T-cell (primary cell): ENCODE measurements around the gene ZNF423. TPM values are rescaled to one million over a fixed set of nuclear protein-coding genes. Genes with fewer than 3 reads are reported as not detected.

Experiments
- ATAC-seq, 4 experiments: fragments of 200-7000 bp in 3 of 4; fragments of 150-1000 bp in 1 of 4; cut with Tn5 transposase; replicated peaks in 1 of 4; 1 replicate in 3 of 4; 2 replicates in 1 of 4; pipeline ENCODE4 v1.10.0; 2021; ENCODE audit warnings: moderate library complexity in 3 of 4, mild to moderate bottlenecking in 2 of 4, moderate number of reproducible peaks in 1 of 4
- CTCF ChIA-PET, 2 donors: fragments of 300-600 bp; sonication (Branson Sonifier 250); formaldehyde crosslinking; loops; one replicate each; lab custom pipeline; 2022; ENCODE audit warnings: antibody characterized with exemption in 2 of 2; lab: Charles Lee
- POLR2A ChIA-PET, 2 donors: fragments of 300-600 bp; sonication (Branson Sonifier 250); formaldehyde crosslinking; loops; one replicate each; lab custom pipeline; 2022; ENCODE audit warnings: antibody characterized with exemption in 2 of 2; lab: Charles Lee
- DNase-seq, 35 experiments: peaks; one replicate each; pipeline versions ENCODE4 v3.0.0 to v3.0.0-alpha.2; 2013 to 2023
- H3K27ac ChIP-seq: one replicate; pipeline ENCODE4 v1.5.1; 2013; ENCODE audit warnings: low read length
- H3K27me3 ChIP-seq, 2 experiments: replicated peaks in 1 of 2; 1 replicate in 1 of 2; 2 replicates in 1 of 2; pipeline versions ENCODE4 v1.6.1 to v1.7.0; 2013; ENCODE audit warnings: low read length in 1 of 2, mixed read lengths in 1 of 2; ENCODE audit not compliant: control insufficient read depth in 2 of 2, insufficient read depth in 2 of 2; ENCODE audit errors: extremely low read depth in 1 of 2
- H3K36me3 ChIP-seq, 2 donors: 1 replicate in 1 of 2; 2 replicates in 1 of 2; pipeline versions ENCODE4 v1.6.1 to v1.7.0; 2013; ENCODE audit warnings: low read length in 1 of 2; ENCODE audit not compliant: control insufficient read depth in 2 of 2, insufficient read depth in 1 of 2; ENCODE audit errors: extremely low read depth in 1 of 2
- H3K4me1 ChIP-seq, 2 experiments: 1 replicate in 1 of 2; 2 replicates in 1 of 2; pipeline versions ENCODE4 v1.6.1 to v1.7.0; 2013; ENCODE audit warnings: low read length in 2 of 2, mixed read lengths in 1 of 2; ENCODE audit not compliant: insufficient read depth in 2 of 2, control insufficient read depth in 1 of 2; ENCODE audit errors: extremely low read depth in 1 of 2
- H3K4me3 ChIP-seq, 2 donors: 1 replicate in 1 of 2; 2 replicates in 1 of 2; pipeline versions ENCODE4 v1.5.1 to v1.7.0; 2013; ENCODE audit warnings: mild to moderate bottlenecking in 2 of 2, low read length in 1 of 2, moderate library complexity in 1 of 2; ENCODE audit not compliant: control insufficient read depth in 1 of 2; ENCODE audit errors: extremely low read depth in 1 of 2
- H3K9me3 ChIP-seq: 2 replicates; pipeline ENCODE4 v1.7.0; 2013
- H3K27ac Mint-ChIP-seq, 2 donors: one replicate each; pipeline ENCODE4 v1.8.0; 2020 to 2021; ENCODE audit warnings: mild to moderate bottlenecking in 2 of 2, mixed read lengths in 2 of 2
- H3K27me3 Mint-ChIP-seq, 2 donors: one replicate each; pipeline ENCODE4 v1.8.0; 2021 to 2022; ENCODE audit warnings: mixed read lengths in 2 of 2
- H3K36me3 Mint-ChIP-seq: one replicate; pipeline ENCODE4 v1.8.0; 2021; ENCODE audit warnings: mixed read lengths
- H3K4me1 Mint-ChIP-seq, 3 donors: one replicate each; pipeline ENCODE4 v1.8.0; 2020 to 2022; ENCODE audit warnings: mixed read lengths in 3 of 3, mild to moderate bottlenecking in 1 of 3
- H3K4me3 Mint-ChIP-seq, 3 donors: one replicate each; pipeline ENCODE4 v1.8.0; 2020 to 2022; ENCODE audit warnings: mild to moderate bottlenecking in 3 of 3, mixed read lengths in 3 of 3, moderate library complexity in 3 of 3
- H3K9me3 Mint-ChIP-seq, 3 donors: one replicate each; pipeline ENCODE4 v1.8.0; 2020 to 2022; ENCODE audit warnings: mixed read lengths in 3 of 3
- WGBS: methylation state at CpG from one replicate; pipeline ENCODE4 v1.1.5; 2013; ENCODE audit warnings: missing lambda C conversion rate; ENCODE audit not compliant: insufficient coverage; 5-methylcytosine and 5-hydroxymethylcytosine counted together
- total RNA-seq, 35 experiments: library from RNA in 6 of 35; stranded (reverse) in 6 of 35; fragments of 120-200 nt in 1 of 35; gene quantifications; one replicate each; pipeline versions ENCODE4 v1.2.1 to v1.2.4 and lab custom pipeline; 2013 to 2026

Gene ZNF423
- total RNA-seq, 5 donors from 2014 or later (not counting 1 experiment from before 2014, with no cell fraction given) = 0.07 to 0.12 TPM; not detected in 3

DNA sequence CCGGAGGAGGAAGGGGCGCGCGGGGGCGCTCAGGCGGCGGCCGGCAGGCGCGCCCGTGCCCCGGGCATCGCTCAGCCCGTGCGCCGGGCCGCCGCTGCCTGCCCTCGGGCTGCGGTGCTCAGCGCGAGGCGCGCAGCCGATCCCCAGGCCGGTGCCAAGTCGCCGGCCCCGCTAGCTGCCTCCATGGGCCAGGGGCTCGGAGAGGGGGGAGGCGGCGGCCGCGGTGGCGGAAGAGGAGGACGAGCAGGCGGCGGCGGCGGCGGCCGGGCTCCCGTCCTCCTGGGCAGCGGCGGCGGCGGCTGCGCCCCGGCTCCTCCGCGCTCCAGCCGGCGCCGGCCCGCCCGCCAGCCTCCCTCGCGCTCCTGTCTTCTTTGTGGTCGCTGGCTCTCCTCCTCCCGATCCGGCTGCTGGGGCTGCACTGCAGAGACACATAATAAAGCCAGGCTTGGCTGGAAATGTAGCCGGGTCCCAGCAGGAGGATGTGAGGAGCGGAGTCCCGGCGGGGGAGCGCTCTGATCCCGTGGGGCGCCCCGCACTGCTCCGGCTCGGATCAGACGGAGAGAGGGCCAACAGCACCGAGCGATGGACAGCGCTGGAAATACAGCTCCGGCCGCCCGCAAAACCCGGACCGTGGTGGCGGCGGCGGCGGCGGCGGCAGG is 889 bp upstream of the ZNF423 start:
- H3K9me3 ChIP-seq = no peaks in the 10 kb centered on the region
- peaks cover 0 to 56% of the 10 kb centered on the region in 2 experiments for H3K27me3 ChIP-seq
- DNase-seq (peak in 6 of 35 experiments; percentile 2 to 19 (median 14)), ATAC-seq (no peak)
- peak overlapping the region; percentile 24 to 55 for H3K4me3 ChIP-seq
- Mint-ChIP-seq H3K27ac (no peak overlapping the region), H3K9me3 (no peaks in the 10 kb centered on the region), H3K27me3 (peaks cover 27 to 34% of the 10 kb centered on the region in 2 donors), H3K36me3 (no peaks in the 10 kb centered on the region), H3K4me1 (peaks cover 6 to 16% (median 15%) of the 10 kb centered on the region in 3 donors), H3K4me3 (peak overlapping the region; percentile 56 to 86 (median 71))
- no peak overlapping the region for H3K27ac ChIP-seq
- CTCF ChIA-PET = interaction anchor here in 1 of 2 donors (0.6 to 1.2 kb wide), 3 partner anchors 10 to 949 kb away, joined by 3 to 5 read pairs (median 3); no protein-coding TSS in a partner anchor
- POLR2A ChIA-PET = no interaction called here
- H3K36me3 ChIP-seq = no peaks in the 10 kb centered on the region
- 1% methylated on average over 84 of the region's 86 CpGs for WGBS
- peaks cover 0 to 36% of the 10 kb centered on the region in 2 experiments for H3K4me1 ChIP-seq

DNA sequence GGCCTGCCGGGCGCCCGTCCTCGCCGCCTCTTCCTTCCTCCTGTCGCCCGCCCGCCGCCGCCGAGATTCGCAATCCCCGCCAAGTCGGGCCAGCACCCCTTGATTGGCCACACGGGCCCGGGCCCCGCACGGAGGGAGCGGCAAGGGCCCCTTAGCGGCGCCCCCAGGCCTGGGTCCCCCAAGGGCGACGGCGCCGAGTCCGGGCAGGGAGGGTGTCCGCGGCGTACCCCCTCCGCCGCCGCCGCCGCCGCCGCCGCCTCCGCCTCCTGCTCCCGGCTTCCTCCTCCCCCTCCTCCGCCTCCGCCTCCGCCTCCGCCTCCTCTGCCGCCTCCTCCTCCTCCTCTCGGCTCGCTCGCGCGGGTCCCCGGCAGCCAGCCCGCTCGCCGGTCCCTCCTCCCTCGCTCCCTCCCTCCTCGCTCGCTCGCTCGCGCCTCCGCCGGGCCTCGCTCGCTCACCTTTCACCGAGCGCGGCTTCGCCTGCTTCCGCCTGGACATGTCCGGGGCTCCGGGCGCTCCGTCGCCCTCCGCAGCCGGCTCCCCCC is 561 bp downstream of the ZNF423 start:
- DNase-seq (peak in 34 of 35 experiments; percentile 21 to 70 (median 48)), ATAC-seq (peak; percentile 76 to 79 (median 79))
- H3K4me3 Mint-ChIP-seq = peak overlapping the region; percentile 21 to 86 (median 52)
- CTCF ChIA-PET = no interaction called here
- no peaks in the 10 kb centered on the region for H3K9me3 ChIP-seq
- H3K9me3 Mint-ChIP-seq = no peaks in the 10 kb centered on the region
- peaks cover 6 to 16% (median 15%) of the 10 kb centered on the region in 3 donors for H3K4me1 Mint-ChIP-seq
- no peaks in the 10 kb centered on the region for H3K36me3 Mint-ChIP-seq
- H3K4me3 ChIP-seq = peak overlapping the region; percentile 21 to 59
- H3K27ac ChIP-seq = no peak overlapping the region
- H3K27ac Mint-ChIP-seq = no peak overlapping the region
- POLR2A ChIA-PET = no interaction called here
- H3K27me3 ChIP-seq = peaks cover 0 to 59% of the 10 kb centered on the region in 2 experiments
- no peaks in the 10 kb centered on the region for H3K36me3 ChIP-seq
- peaks cover 38 to 45% of the 10 kb centered on the region in 2 donors for H3K27me3 Mint-ChIP-seq
- WGBS = 1% methylated on average over 58 of the region's 75 CpGs
- peaks cover 0 to 36% of the 10 kb centered on the region in 2 experiments for H3K4me1 ChIP-seq

GRCh38 chr16:49854796-49855203 is 1.1 kb downstream of the ZNF423 start:
- Mint-ChIP-seq H3K36me3 (no peaks in the 10 kb centered on the region), H3K4me3 (peak overlapping the region; percentile 13 to 86 (median 74)), H3K27ac (no peak overlapping the region), H3K4me1 (peaks cover 6 to 16% (median 15%) of the 10 kb centered on the region in 3 donors), H3K27me3 (peaks cover 39 to 46% of the 10 kb centered on the region in 2 donors), H3K9me3 (no peaks in the 10 kb centered on the region)
- ChIA-PET CTCF (no interaction called here), POLR2A (no interaction called here)
- DNase-seq = no peak
- Histone ChIP-seq H3K4me3 (peak overlapping the region; percentile 7 to 59), H3K27me3 (peaks cover 0 to 54% of the 10 kb centered on the region in 2 experiments), H3K27ac (no peak overlapping the region), H3K9me3 (no peaks in the 10 kb centered on the region), H3K4me1 (peaks cover 0 to 36% of the 10 kb centered on the region in 2 experiments), H3K36me3 (no peaks in the 10 kb centered on the region)
- 3% methylated on average over 44 of the region's 45 CpGs for WGBS
- peak; percentile 4 to 14 (median 12) for ATAC-seq

- no peak for DNase-seq
- H3K27me3 Mint-ChIP-seq = peaks cover 39 to 43% of the 10 kb centered on the region in 2 donors
- Histone ChIP-seq H3K4me1 (peaks cover 0 to 36% of the 10 kb centered on the region in 2 experiments), H3K27ac (no peak overlapping the region), H3K9me3 (no peaks in the 10 kb centered on the region), H3K36me3 (no peaks in the 10 kb centered on the region), H3K4me3 (peak overlapping the region; percentile 7 to 57), H3K27me3 (peaks cover 0 to 49% of the 10 kb centered on the region in 2 experiments)
- 52% methylated on average over 25 of the region's 33 CpGs for WGBS
- peaks cover 6 to 11% (median 10%) of the 10 kb centered on the region in 3 donors for H3K4me1 Mint-ChIP-seq
- H3K36me3 Mint-ChIP-seq = no peaks in the 10 kb centered on the region
- ChIA-PET CTCF (no interaction called here), POLR2A (no interaction called here)
- ATAC-seq = no peak
- no peak overlapping the region for H3K27ac Mint-ChIP-seq
- peak overlapping the region; percentile 62 to 86 (median 74) for H3K4me3 Mint-ChIP-seq
- no peaks in the 10 kb centered on the region for H3K9me3 Mint-ChIP-seq
Observed at GRCh38 chr16:49854188-49854795, 1.6 kb downstream of the ZNF423 start.

DNA sequence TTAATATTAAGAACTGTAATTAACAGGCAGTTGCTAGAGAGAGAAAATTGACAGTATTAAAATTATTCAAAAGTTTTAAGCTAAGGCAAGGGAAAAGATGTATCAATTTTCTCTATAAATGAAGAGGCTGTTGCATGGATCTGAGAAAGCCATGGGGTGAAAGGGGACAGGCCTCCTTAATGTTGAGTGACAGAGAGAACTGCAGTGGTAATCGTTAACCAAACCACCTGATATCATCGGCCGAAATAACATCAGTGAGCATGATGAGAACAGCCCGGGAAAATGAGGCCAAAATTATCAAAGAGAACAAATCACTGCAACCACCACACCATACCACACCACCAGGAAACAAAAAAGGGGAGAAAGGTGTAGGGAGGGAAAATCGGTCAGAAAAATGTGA is 3.6 kb downstream of the ZNF423 start:
- no peak overlapping the region for H3K4me3 Mint-ChIP-seq
- H3K27ac Mint-ChIP-seq = no peak overlapping the region
- Histone ChIP-seq H3K27me3 (peaks cover 0 to 44% of the 10 kb centered on the region in 2 experiments), H3K4me1 (peaks cover 0 to 18% of the 10 kb centered on the region in 2 experiments), H3K27ac (no peak overlapping the region), H3K4me3 (no peak overlapping the region), H3K36me3 (no peaks in the 10 kb centered on the region), H3K9me3 (no peaks in the 10 kb centered on the region)
- peaks cover under 1 to 5% (median 5%) of the 10 kb centered on the region in 3 donors for H3K4me1 Mint-ChIP-seq
- H3K36me3 Mint-ChIP-seq = no peaks in the 10 kb centered on the region
- DNase-seq = no peak
- WGBS = no CpG with 5 or more reads among the region's 5 CpGs
- no peaks in the 10 kb centered on the region for H3K9me3 Mint-ChIP-seq
- CTCF ChIA-PET = no interaction called here
- no peak for ATAC-seq
- POLR2A ChIA-PET = interaction anchor here in 1 of 2 donors (0.7 kb wide), 1 partner anchor 444 kb away, joined by 12 read pairs; no protein-coding TSS in a partner anchor
- H3K27me3 Mint-ChIP-seq = peaks cover 38 to 48% of the 10 kb centered on the region in 2 donors

- Histone ChIP-seq H3K27ac (no peak overlapping the region), H3K9me3 (no peaks in the 10 kb centered on the region), H3K4me1 (peaks cover 0 to 13% of the 10 kb centered on the region in 2 experiments), H3K36me3 (no peaks in the 10 kb centered on the region), H3K4me3 (no peak overlapping the region), H3K27me3 (peaks cover 0 to 46% of the 10 kb centered on the region in 2 experiments)
- no peak for ATAC-seq
- Mint-ChIP-seq H3K27ac (no peak overlapping the region), H3K27me3 (peaks cover 42 to 54% of the 10 kb centered on the region in 2 donors), H3K4me1 (peaks cover 0 to 5% (median 3%) of the 10 kb centered on the region in 3 donors), H3K36me3 (no peaks in the 10 kb centered on the region), H3K4me3 (no peak overlapping the region), H3K9me3 (no peaks in the 10 kb centered on the region)
- POLR2A ChIA-PET = no interaction called here
- DNase-seq = no peak
- WGBS = 86% methylated on average over 2 of the region's 5 CpGs
- CTCF ChIA-PET = interaction anchor here (0.6 to 0.7 kb wide), 2 partner anchors 409 to 516 kb away, joined by 3 read pairs; no protein-coding TSS in a partner anchor
Observed at GRCh38 chr16:49851468-49851787, 4.5 kb downstream of the ZNF423 start.
